A673 (cell line): Measurements from ENCODE around the gene CLVS2. TPM values are rescaled to one million over a fixed set of nuclear protein-coding genes. Genes with fewer than 3 reads are reported as not detected.

Experiments
- BruUV-seq: library from RNA; stranded (reverse); fragments of 400-500 nt; replicated peaks from 2 replicates; lab custom pipeline; 2021; lab: Mats Ljungman, UMichigan
- CTCF ChIA-PET: fragments of 300-600 bp; sonication (Branson Sonifier 250); formaldehyde crosslinking; loops from one replicate; lab custom pipeline; 2022; ENCODE audit warnings: antibody characterized with exemption; lab: Charles Lee
- POLR2A ChIA-PET: fragments of 300-600 bp; sonication (Branson Sonifier 250); formaldehyde crosslinking; loops from one replicate; lab custom pipeline; 2022; ENCODE audit warnings: antibody characterized with exemption; ENCODE audit not compliant: low non-redundant PET; lab: Charles Lee
- DNase-seq: peaks from one replicate; pipeline ENCODE4 v3.0.0-alpha.2; 2015; ENCODE audit warnings: low spot score
- H3K27ac ChIP-seq: fragments of 200-600 bp; sonication (generic); 2 replicates; pipeline ENCODE4 v1.5.1; 2016; ENCODE audit warnings: mixed run types, low read depth, mild to moderate bottlenecking, mixed read lengths, antibody characterized with exemption, low read length; ENCODE audit not compliant: poor library complexity, severe bottlenecking
- H3K27me3 ChIP-seq: fragments of 200-600 bp; sonication (generic); replicated peaks from 2 replicates; pipeline ENCODE4 v1.6.1; 2017; ENCODE audit warnings: mixed run types, low read depth, mild to moderate bottlenecking, mixed read lengths, antibody characterized with exemption, low read length; ENCODE audit not compliant: insufficient read depth, poor library complexity
- H3K36me3 ChIP-seq: fragments of 200-600 bp; sonication (generic); 2 replicates; pipeline ENCODE4 v1.6.1; 2016; ENCODE audit warnings: mixed run types, mild to moderate bottlenecking, mixed read lengths, antibody characterized with exemption, low read length; ENCODE audit not compliant: insufficient read depth, poor library complexity, severe bottlenecking
- H3K4me1 ChIP-seq: fragments of 200-600 bp; sonication (generic); 2 replicates; pipeline ENCODE4 v1.6.1; 2017; ENCODE audit warnings: mixed run types, mild to moderate bottlenecking, mixed read lengths, antibody characterized with exemption, low read length; ENCODE audit not compliant: insufficient read depth, poor library complexity, severe bottlenecking
- H3K4me3 ChIP-seq: fragments of 200-600 bp; sonication (generic); 2 replicates; pipeline ENCODE4 v1.5.1; 2016; ENCODE audit warnings: low read depth, mixed run types, mild to moderate bottlenecking, mixed read lengths, low read length; ENCODE audit not compliant: poor library complexity, severe bottlenecking
- H3K9me3 ChIP-seq: fragments of 200-600 bp; sonication (generic); 2 replicates; pipeline ENCODE4 v1.6.1; 2016; ENCODE audit warnings: mixed run types, low read depth, mild to moderate bottlenecking, mixed read lengths, antibody characterized with exemption, low read length; ENCODE audit not compliant: poor library complexity, severe bottlenecking
- EZH2 ChIP-seq: fragments of 200-600 bp; sonication (generic); IDR thresholded peaks from 2 replicates; pipeline ENCODE4 v1.6.1; 2017; ENCODE audit warnings: borderline replicate concordance, low read depth, mild to moderate bottlenecking, mixed read lengths, antibody characterized with exemption, low read length; ENCODE audit not compliant: poor library complexity, severe bottlenecking
- intact Hi-C: fragments of 100-400 bp; cut with micrococcal nuclease; formaldehyde crosslinking; loops from one replicate; pipeline ENCODE4 v1.10.0; 2022; ENCODE audit not compliant: unreplicated experiment
- total RNA-seq: library from RNA; stranded (reverse); gene quantifications from 2 replicates; pipeline ENCODE4 v1.2.3, GENCODE V29; 2021
- TF ChIP-seq, protein P1 (sequence below): fragments of 300-800, 200-600 bp; sonication (generic); conservative IDR thresholded peaks from 2 replicates; pipeline ENCODE4 v1.5.1; 2017; ENCODE audit warnings: low read depth, mild to moderate bottlenecking, antibody characterized with exemption, low read length, moderate library complexity, mixed read lengths

The CLVS2 gene
- total RNA-seq, 1 experiment from 2014 or later, result 84.9 TPM

DNA sequence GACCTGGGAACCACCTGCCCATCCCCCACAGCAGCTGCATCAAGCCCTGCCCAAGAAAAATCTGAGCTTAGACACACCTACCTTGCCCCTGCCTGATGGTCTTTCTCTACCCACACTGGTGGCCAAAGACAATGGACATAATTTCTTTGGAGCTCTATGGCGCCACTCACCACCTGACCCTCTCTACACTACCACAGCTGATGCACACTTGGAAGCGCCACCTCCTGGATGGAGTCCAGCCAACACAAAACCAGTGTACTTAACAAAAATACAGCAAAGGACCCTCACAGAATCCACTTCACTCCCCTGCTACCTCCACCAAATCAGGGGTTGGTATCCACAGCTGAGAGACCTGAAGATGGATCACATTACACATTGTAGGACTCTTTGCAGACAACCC is 39.7 kb upstream of the CLVS2 start:
- intact Hi-C loops, result no loop called here
- Histone ChIP-seq H3K36me3 (no peaks in the 10 kb centered on the region), H3K4me1 (no peaks in the 10 kb centered on the region), H3K9me3 (peaks cover 18% of the 10 kb centered on the region), H3K27ac (no peak overlapping the region), H3K4me3 (no peak overlapping the region), H3K27me3 (no peaks in the 10 kb centered on the region)
- POLR2A ChIA-PET, result no interaction called here
- BruUV-seq, result no TSS peak
- no peak for DNase-seq
- TF ChIP-seq, protein P1, sequence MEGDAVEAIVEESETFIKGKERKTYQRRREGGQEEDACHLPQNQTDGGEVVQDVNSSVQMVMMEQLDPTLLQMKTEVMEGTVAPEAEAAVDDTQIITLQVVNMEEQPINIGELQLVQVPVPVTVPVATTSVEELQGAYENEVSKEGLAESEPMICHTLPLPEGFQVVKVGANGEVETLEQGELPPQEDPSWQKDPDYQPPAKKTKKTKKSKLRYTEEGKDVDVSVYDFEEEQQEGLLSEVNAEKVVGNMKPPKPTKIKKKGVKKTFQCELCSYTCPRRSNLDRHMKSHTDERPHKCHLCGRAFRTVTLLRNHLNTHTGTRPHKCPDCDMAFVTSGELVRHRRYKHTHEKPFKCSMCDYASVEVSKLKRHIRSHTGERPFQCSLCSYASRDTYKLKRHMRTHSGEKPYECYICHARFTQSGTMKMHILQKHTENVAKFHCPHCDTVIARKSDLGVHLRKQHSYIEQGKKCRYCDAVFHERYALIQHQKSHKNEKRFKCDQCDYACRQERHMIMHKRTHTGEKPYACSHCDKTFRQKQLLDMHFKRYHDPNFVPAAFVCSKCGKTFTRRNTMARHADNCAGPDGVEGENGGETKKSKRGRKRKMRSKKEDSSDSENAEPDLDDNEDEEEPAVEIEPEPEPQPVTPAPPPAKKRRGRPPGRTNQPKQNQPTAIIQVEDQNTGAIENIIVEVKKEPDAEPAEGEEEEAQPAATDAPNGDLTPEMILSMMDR, result no peak
- no peak for TF ChIP-seq EZH2
- CTCF ChIA-PET, result no interaction called here

DNA sequence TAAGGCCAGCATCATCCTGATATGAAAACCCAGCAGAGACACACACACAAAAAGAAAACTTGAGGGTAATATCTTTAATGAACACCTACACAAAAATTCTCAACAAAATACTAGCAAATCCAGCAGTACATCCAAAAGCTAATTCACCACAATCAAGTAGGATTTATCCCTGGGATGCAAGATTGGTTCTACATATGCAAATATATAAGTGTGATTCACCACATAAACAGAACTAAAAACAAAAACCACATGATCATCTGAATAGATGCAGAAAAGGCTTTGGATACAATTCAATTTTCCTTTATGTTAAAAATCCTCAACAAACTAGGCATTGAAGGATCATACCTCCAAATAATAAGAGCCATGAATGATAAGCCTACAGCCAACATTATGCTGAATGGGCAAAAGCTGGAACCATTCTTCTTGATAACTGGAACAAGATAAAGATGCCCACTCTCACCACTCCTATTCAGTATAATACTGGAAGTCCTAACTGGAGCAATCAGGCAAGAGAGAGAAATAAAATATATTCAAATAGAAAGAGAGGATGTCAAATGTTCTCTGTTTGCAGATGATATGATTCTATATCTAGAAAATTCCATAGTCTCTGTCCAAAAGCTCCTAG is 33.9 kb upstream of the CLVS2 start:
- POLR2A ChIA-PET, result no interaction called here
- H3K27me3 ChIP-seq, result no peaks in the 10 kb centered on the region
- H3K27ac ChIP-seq, result no peak overlapping the region
- peaks cover 20% of the 10 kb centered on the region for H3K9me3 ChIP-seq
- no peak for DNase-seq
- no peaks in the 10 kb centered on the region for H3K36me3 ChIP-seq
- CTCF ChIA-PET, result no interaction called here
- TF ChIP-seq, protein P1, result no peak
- TF ChIP-seq EZH2, result no peak
- no peaks in the 10 kb centered on the region for H3K4me1 ChIP-seq
- intact Hi-C loops, result no loop called here
- BruUV-seq, result no TSS peak
- H3K4me3 ChIP-seq, result no peak overlapping the region

DNA sequence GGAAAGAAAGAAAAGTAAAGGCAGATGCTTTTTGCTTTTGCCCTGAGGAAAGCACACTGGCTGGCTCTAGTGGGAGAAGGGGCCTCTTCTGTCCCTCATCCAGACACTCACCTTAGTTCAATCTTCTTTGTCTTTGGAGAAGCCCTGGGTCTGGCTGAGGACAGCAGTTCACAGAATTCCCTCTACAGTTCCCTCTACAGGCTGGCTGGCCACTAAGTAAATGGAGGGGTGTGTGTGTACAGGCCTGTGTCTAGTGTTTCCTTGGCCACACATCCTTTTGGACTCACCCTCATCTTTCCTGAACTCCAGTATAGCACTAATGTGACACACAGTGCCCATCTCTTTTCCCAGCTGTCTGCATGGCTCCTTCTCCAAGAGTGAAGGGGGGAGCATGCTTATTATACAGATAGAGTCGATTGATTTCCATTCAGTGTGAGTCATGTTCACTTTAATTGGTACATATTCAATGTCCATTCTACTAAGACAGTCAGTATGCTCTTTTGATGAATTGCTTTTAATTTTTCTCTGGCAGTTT is 26.0 kb upstream of the CLVS2 start:
- no peaks in the 10 kb centered on the region for H3K9me3 ChIP-seq
- no peaks in the 10 kb centered on the region for H3K36me3 ChIP-seq
- H3K4me1 ChIP-seq, result no peaks in the 10 kb centered on the region
- intact Hi-C loops, result no loop called here
- no TSS peak for BruUV-seq
- no peak for TF ChIP-seq EZH2
- TF ChIP-seq, protein P1, result no peak
- no peak overlapping the region for H3K4me3 ChIP-seq
- no peaks in the 10 kb centered on the region for H3K27me3 ChIP-seq
- CTCF ChIA-PET, result no interaction called here
- DNase-seq, result no peak
- POLR2A ChIA-PET, result no interaction called here
- no peak overlapping the region for H3K27ac ChIP-seq
